Pons (tissue), 1 donor: ENCODE data around the gene ARSG.
A peak's percentile ranks its signal among the peaks of the same experiment; 100 is the strongest.
"Not testable (repeated sequence)": the region's sequence is repeated elsewhere in the genome, so short reads cannot be mapped to it uniquely, and the experiment has no call there.

Source experiments
- DNase-seq: peaks from one replicate; pipeline ENCODE4 v3.0.0-alpha.2; 2016; ENCODE audit warnings: low spot score

The ARSG gene

DNA sequence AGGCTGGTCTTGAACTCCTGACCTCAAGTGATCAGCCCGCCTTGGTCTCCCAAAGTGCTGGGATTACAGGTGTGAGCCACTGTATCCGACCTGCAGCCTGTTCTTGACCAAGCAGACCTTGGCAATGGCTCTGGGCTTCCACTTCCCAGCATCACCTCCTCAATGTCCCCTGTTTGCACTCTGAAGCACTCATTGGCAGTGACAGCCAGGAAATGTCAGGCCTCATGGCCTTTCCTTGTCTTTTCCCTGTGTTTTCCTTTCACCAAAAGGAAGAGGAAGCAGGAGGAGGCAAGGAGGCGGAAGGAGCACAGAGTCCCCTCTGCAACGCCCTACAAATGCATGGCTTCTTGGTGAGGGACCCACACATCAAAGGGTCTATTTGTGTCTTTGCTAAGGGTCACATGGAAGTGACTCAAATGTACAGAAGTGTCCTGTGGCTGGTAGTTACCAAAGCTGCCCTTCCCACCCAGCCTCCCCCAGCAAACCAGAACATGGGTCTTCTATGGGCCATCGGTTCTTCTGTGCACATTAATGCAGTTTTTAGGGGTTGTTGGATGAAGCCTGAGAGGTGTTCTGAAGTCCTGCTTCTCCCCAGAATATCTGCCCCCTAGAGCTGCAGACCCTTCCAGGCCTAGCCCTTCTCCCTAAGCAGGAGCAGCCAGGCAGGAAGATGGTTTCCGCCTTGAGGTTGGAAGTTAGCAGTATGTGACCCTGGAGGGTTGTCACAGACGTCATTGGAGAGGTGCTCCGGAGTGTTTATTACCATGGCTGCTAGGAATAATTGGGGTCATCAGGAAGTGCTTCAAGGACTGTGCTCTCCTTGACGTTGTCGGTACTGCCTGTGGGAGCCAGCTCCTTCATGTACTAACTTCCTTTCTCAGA lies 105.2 kb downstream of the ARSG start:
- DNase-seq, result no peak

DNA sequence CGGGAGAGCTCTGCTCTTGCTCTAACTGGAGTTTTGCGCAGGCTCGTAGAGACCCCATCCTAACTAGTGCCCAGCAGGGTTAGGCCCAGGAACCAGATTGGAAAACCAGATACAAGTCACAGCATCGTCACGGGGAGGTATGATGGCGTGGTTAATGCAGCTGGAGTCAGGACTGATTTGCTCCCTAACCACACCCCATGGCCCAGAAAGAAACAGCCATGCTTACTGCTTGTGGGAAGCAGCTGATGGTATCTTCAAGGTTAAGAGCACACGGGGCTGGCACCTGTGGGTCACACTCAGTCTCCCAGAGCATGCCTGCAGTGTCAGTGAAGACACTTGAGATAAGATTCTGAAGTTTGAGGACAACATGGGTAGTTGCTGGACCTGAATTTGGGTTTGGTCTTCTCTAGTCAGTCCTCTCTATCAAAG lies 105.8 kb downstream of the ARSG start:
- no peak for DNase-seq

DNA sequence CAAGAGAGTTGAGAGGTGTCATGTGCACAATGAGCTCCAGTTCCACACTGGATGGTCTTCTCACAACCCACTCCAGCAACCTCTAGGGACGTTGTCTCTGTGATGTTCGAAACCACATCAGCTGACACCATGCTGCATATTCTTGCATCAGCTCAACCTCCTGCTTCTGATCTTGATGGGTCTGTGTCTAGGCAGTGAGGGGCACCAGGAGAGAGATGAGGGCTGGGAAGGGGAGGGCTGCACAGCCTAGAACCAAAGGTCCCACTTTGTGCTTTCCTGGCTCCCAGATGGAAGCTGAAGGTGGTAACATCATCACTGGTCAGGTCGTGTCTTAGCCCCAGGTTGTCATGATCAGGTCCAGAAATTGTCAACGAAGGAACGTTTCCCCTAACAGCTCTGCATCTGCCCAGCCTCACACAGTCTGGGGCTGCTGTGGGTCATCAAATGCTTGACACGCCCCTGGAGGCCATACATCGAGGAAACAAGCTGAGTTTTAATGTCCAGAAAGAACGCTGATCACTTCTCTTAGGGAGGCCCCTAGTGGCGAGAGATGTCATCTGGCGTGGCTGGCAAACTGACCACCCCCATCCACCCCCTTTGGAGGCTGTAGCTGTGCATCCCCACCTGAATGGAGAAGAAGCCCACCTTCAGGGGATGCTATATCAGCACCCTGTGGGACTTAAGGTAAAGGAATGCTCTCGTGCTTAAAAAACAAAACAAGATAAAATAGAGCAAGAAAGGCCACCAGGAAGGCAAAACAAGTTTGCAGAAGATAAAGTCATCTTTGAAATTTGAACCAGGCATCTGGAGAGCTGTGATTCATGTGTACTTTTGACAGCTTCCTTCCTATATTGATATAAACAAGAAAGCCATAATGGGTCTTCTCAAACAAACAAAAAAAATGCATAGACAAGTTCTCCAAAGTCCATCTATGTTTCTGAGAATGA lies 107.7 kb downstream of the ARSG start:
- peak; percentile 45 for DNase-seq

GRCh38 chr17:68399638-68400403 lies 108.5 kb downstream of the ARSG start:
- DNase-seq, result no peak

- DNase-seq, result no peak
Measured at GRCh38 chr17:68400404-68400735, 109.1 kb downstream of the ARSG start.

DNA sequence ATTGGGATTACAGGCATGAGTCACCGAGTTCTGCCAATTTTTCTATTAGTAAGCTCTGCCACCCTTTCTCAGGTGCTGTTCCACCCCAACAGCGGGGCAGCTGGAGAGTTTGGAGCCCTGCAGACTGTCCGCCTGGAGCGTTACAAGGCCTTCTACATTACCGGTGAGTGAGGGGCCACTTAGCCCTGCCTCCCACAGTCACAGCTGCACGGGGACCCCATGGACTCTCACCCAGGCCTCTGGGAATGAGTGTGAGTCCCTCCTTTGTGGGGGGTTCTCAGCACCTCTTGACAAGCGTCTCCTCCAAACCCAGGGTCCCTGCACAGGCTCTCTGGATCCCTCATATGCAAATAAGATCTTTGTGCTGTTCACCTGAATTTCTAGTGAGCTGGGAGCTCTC lies 110.0 kb downstream of the ARSG start:
- no peak for DNase-seq

DNA sequence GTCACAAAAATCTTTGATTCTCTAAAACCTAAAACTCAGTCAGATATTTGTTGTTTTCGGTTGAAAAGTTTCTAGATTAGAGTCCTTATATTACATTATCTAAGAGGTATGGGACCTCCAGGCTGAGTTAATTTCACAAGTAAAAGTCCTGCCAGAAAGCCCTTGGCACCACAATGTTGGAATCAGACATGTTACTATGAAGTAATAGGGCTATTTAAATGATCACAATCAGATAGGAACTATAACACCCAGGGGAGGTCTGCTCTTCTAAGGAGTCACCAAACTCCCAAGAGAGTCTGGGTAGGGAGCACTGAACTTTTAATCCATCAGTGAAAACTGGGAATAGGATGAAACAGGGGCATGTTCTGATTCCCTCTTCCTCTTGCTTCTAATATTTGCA lies 111.8 kb downstream of the ARSG start:
- DNase-seq, result no peak

GRCh38 chr17:68403837-68404236 lies 112.5 kb downstream of the ARSG start:
- DNase-seq, result not testable (repeated sequence)

GRCh38 chr17:68407656-68408055 lies 116.4 kb downstream of the ARSG start:
- DNase-seq, result not testable (repeated sequence)

DNA sequence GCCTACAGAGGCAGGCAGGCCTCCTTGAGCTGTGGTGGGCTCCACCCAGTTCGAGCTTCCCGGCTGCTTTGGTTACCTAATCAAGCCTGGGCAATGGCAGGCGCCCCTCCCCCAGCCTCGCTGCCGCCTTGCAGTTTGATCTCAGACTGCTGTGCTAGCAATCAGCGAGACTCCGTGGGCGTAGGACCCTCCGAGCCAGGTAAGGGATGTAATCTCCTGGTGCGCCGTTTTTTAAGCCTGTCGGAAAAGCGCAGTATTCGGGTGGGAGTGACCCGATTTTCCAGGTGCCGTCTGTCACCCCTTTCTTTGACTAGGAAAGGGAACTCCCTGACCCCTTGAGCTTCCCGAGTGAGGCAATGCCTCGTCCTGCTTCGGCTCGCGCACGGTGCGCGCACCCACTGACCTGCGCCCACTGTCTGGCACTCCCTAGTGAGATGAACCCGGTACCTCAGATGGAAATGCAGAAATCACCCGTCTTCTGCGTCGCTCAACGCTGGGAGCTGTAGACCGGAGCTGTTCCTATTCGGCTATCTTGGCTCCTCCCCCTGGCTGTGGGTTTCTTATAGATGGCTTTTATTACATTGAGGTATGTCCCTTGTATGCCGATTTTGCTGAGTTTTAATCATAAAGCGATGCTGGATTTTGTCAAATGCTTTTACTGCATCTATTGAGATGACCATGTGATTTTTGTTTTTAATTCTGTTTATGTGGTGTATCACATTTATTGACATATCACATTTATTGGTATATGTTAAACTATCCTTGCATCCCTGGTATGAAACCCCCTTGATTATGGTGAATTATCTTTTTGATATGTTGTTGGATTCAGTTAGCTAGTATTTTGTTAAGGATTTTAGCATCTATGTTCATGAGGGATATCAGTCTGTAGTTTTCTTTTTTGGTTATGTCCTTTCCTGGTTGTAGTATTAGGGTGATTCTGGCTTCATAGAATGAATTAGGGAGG lies 122.6 kb downstream of the ARSG start:
- not testable (repeated sequence) for DNase-seq

DNA sequence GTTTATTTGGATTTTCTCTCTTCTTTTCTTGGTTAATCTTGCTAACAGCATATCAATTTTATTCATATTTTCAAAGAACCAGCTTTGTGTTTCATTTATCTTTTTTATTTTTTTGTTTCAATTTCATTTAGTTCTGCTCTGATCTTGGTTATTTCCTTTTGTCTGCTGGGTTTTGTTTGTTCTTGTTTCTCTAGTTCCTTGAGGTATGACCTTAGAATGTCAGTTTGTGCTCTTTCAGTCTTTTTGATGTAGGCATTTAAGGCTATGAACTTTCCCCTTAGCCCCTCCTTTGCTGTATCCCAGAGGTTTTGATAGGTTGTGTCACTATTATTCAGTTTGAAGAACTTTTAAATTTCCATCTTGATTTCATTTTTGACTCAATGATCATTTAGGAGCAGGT lies 123.6 kb downstream of the ARSG start:
- DNase-seq, result not testable (repeated sequence)

DNA sequence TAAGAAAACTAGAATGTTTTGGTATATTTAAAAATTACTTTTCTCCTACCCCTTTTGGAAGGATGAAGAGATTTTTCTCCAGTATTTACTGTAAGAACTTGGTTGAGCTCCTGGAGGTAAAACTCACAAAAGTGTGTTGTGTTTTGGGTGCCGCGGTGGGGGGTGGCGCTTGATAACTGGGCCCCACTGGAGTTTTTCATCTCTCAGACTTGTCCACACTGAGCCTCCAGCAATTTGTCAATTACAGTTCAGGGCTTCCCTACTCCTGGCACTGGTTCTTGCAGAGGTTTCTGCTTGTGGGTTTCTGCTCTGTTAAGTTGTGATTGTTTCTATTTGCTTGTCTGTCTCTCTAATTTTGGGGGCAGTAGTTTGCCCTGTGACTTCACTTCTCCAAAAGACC lies 126.0 kb downstream of the ARSG start:
- DNase-seq, result no peak

GRCh38 chr17:68418876-68419275 lies 127.6 kb downstream of the ARSG start:
- no peak for DNase-seq

DNA sequence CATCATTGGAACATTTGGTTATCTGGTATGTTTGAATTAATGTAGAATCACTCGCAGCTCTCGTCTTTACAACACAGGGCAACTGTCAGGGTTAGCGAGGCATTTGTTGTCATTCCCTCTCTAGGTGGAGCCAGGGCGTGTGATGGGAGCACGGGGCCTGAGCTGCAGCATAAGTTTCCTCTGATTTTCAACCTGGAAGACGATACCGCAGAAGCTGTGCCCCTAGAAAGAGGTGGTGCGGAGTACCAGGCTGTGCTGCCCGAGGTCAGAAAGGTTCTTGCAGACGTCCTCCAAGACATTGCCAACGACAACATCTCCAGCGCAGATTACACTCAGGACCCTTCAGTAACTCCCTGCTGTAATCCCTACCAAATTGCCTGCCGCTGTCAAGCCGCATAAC lies 128.8 kb downstream of the ARSG start:
- no peak for DNase-seq

DNA sequence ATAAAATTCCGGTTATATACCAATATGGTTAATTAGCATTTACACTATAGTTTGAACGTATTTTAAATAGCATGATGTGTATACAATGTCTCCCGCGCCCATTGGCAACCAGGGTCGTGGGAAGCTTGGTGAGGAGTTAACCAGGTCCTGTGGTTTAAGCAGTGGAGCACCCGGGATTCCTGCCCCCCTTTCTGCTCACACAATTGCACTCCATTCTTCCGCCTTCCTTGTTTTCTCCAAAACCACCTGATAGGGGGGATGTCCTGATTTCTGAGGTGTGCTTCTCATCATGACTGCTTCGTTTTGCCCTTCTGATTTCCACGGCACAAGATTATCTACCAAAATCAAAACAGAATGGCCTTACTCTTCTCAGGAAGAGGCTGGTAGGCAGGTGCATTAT lies 130.2 kb downstream of the ARSG start:
- no peak for DNase-seq

- DNase-seq, result no peak
Measured at GRCh38 chr17:68422821-68423220, 131.5 kb downstream of the ARSG start.

- DNase-seq, result no peak
Measured at GRCh38 chr17:68423251-68423650, 132.0 kb downstream of the ARSG start.

DNA sequence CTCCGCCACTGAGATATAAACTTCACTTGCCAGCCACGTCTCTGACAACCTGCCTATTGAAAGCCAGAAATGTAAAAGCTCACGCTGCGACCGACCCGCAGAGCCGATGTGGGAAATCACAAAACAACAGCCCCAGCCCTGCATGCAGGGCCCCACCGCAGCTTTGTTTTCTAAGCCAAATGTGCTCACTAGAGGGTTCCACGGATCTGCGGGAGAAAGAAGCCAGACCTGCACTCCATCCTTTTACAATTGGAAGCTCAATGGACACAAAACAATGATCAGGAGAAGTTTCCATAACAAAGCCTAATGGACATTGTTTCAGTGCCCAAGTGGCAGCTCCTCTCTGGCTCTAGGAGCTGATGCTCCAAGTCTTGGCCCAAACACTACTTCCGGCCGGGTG lies 132.9 kb downstream of the ARSG start:
- no peak for DNase-seq

- no peak for DNase-seq
Measured at GRCh38 chr17:68424861-68425260, 133.6 kb downstream of the ARSG start.

GRCh38 chr17:68425979-68426378 lies 134.7 kb downstream of the ARSG start:
- DNase-seq, result no peak

- DNase-seq, result no peak
Measured at GRCh38 chr17:68427575-68427974, 136.3 kb downstream of the ARSG start.
